HepG2 (cell line): ENCODE results near the gene PTPRM. TPM values are rescaled to one million over a fixed set of nuclear protein-coding genes. Genes with fewer than 3 reads are reported as not detected.

ENCODE experiments used
- ATAC-seq: fragments of 200-7000 bp; cut with Tn5 transposase; 3 replicates; pipeline ENCODE4 v1.9.1; 2020; ENCODE audit warnings: mild to moderate bottlenecking, moderate library complexity
- BruUV-seq: library from RNA; stranded (reverse); fragments of 400-500 nt; replicated peaks from 2 replicates; lab custom pipeline; 2021; lab: Mats Ljungman, UMichigan
- CTCF ChIA-PET: fragments of 300-600 bp; formaldehyde crosslinking; extraction: SDS; loops from one replicate; lab custom pipeline; 2021; ENCODE audit warnings: low total read pairs, inconsistent platforms, low intra/inter-chr PET ratio; lab: Yijun Ruan, JAX
- POLR2A ChIA-PET: fragments of 350-600 bp; sonication (Branson Sonifier 250); formaldehyde crosslinking; loops from one replicate; lab custom pipeline; 2020; ENCODE audit warnings: antibody characterized with exemption, inconsistent platforms; lab: Yijun Ruan, JAX
- DNase-seq: peaks from one replicate; pipeline ENCODE4 v3.0.0-alpha.2; 2015; ENCODE audit warnings: low spot score
- FAIRE-seq: peaks from 3 replicates; lab custom pipeline; 2011; peaks lifted over from hg19 to GRCh38; lab: Jason Lieb, UNC
- H2AFZ ChIP-seq: one replicate; pipeline ENCODE4 v1.6.1; 2011; ENCODE audit warnings: low read length, inconsistent platforms
- H3K27ac ChIP-seq: fragments of 300-600 bp; 3 replicates; pipeline ENCODE4 v1.8.0; 2011; ENCODE audit warnings: mixed run types, mild to moderate bottlenecking, mixed read lengths, low read length, inconsistent platforms; ENCODE audit not compliant: insufficient read depth; ENCODE audit errors: extremely low read length
- H3K27me3 ChIP-seq, 2 experiments: fragments of 200-600 bp in 1 of 2; 2 replicates in 1 of 2; 3 replicates in 1 of 2; pipeline versions ENCODE4 v1.6.0 to v1.8.0; 2011; ENCODE audit warnings: low read length in 2 of 2, mild to moderate bottlenecking in 2 of 2, moderate library complexity in 2 of 2, inconsistent platforms in 1 of 2; ENCODE audit not compliant: insufficient read depth in 2 of 2, control insufficient read depth in 1 of 2
- H3K36me3 ChIP-seq, 2 experiments: fragments of 200-600 bp in 1 of 2; replicated peaks in 1 of 2; 2 replicates in 1 of 2; 3 replicates in 1 of 2; pipeline versions ENCODE4 v1.5.1 to v1.8.0; 2011; ENCODE audit warnings: low read length in 2 of 2, inconsistent platforms in 1 of 2; ENCODE audit not compliant: insufficient read depth in 2 of 2, control insufficient read depth in 1 of 2
- H3K4me1 ChIP-seq: 2 replicates; pipeline ENCODE4 v1.5.1; 2012; ENCODE audit warnings: low read length, inconsistent platforms; ENCODE audit not compliant: insufficient read depth
- H3K4me2 ChIP-seq: 2 replicates; pipeline ENCODE4 v1.6.0; 2011; ENCODE audit warnings: low read depth, low read length, inconsistent platforms
- H3K4me3 ChIP-seq, 3 experiments: fragments of 200-600 bp in 1 of 3; sonication (generic), shearing (Covaris generic) in 1 of 3; replicated peaks in 1 of 3; 2 replicates each; pipeline ENCODE4 v1.5.1; 2011 to 2016; ENCODE audit warnings: low read length in 3 of 3, inconsistent platforms in 2 of 3, low read depth in 2 of 3, mild to moderate bottlenecking in 2 of 3, control low read depth in 1 of 3, mixed read lengths in 1 of 3; ENCODE audit not compliant: insufficient read depth in 1 of 3
- H3K79me2 ChIP-seq: one replicate; pipeline ENCODE4 v1.6.1; 2011; ENCODE audit warnings: low read length, inconsistent platforms; ENCODE audit not compliant: insufficient read depth
- H3K9ac ChIP-seq: 2 replicates; pipeline ENCODE4 v1.6.0; 2011; ENCODE audit warnings: mild to moderate bottlenecking, low read depth, low read length, inconsistent platforms; ENCODE audit not compliant: insufficient read depth
- H3K9me3 ChIP-seq: 2 replicates; pipeline ENCODE4 v1.5.1; 2012; ENCODE audit warnings: mild to moderate bottlenecking, low read length
- H4K20me1 ChIP-seq: 2 replicates; pipeline ENCODE4 v1.6.0; 2011; ENCODE audit warnings: inconsistent platforms, mild to moderate bottlenecking, low read length, moderate library complexity; ENCODE audit not compliant: insufficient read depth
- JUN ChIP-seq: sonication (generic); formaldehyde crosslinking; IDR thresholded peaks from 2 replicates; pipeline ENCODE4 v1.4.0; 2020; ENCODE audit warnings: mild to moderate bottlenecking, missing genetic modification reagents
- NR2F2 ChIP-seq: IDR thresholded peaks from 2 replicates; pipeline ENCODE4 v1.6.1; 2012; ENCODE audit warnings: low read depth, inconsistent platforms, borderline replicate concordance
- PHF20 ChIP-seq: sonication (generic); formaldehyde crosslinking; IDR thresholded peaks from 2 replicates; pipeline ENCODE4 v1.5.0; 2020; ENCODE audit warnings: mild to moderate bottlenecking, missing genetic modification reagents
- ZBTB42 ChIP-seq: sonication (generic); formaldehyde crosslinking; IDR thresholded peaks from 2 replicates; pipeline ENCODE4 v1.5.0; 2020; ENCODE audit warnings: mild to moderate bottlenecking, missing genetic modification reagents
- ZNF678 ChIP-seq: sonication (generic); formaldehyde crosslinking; IDR thresholded peaks from 2 replicates; pipeline ENCODE4 v1.4.0; 2020; ENCODE audit warnings: mild to moderate bottlenecking, missing genetic modification reagents
- ZNF776 ChIP-seq: sonication (generic); formaldehyde crosslinking; IDR thresholded peaks from 2 replicates; pipeline ENCODE4 v1.4.0; 2020; ENCODE audit warnings: mild to moderate bottlenecking, missing genetic modification reagents
- WGBS: methylation state at CpG from one replicate; pipeline ENCODE4 v1.1.6; 2017; ENCODE audit warnings: low lambda C conversion rate; 5-methylcytosine and 5-hydroxymethylcytosine counted together
- in situ Hi-C: cut with HindIII; loops from 2 replicates; pipeline ENCODE4 v1.10.0; 2017; ENCODE audit warnings: low pct_unique_long_range_greater_than_20kb; ENCODE audit not compliant: extremely low pct_ligation_motif_present
- intact Hi-C: fragments of 100-400 bp; cut with micrococcal nuclease; formaldehyde crosslinking; loops from one replicate; pipeline ENCODE4 v1.10.0; 2022; ENCODE audit not compliant: unreplicated experiment
- polyA plus RNA-seq, 8 experiments: library from polyadenylated mRNA; depleted of rRNA in 3 of 8; stranded (reverse) in 7 of 8; unstranded in 1 of 8; fragments of >200 nt; fragmentation: Illumina TruSeq in 4 of 8; extraction: Trizol in 4 of 8; gene quantifications; 2 replicates each; pipeline versions ENCODE4 v1.2.1 to v1.2.3, GENCODE V29; 2011 to 2016; ENCODE audit warnings: low read depth in 4 of 8, missing spikeins in 1 of 8, mixed read lengths in 1 of 8; ENCODE audit not compliant: insufficient read depth in 1 of 8
- total RNA-seq, 5 experiments: library from RNA; depleted of rRNA; stranded (reverse); fragments of >200 nt; fragmentation: Illumina TruSeq; extraction: Trizol; gene quantifications; 2 replicates each; pipeline ENCODE4 v1.2.3, GENCODE V29; 2016; ENCODE audit warnings: low read depth in 1 of 5
- TF ChIP-seq, protein P1 (sequence below): sonication (generic); formaldehyde crosslinking; conservative IDR thresholded peaks from 2 replicates; pipeline ENCODE4 v1.8.1; 2023; ENCODE audit warnings: missing genetic modification reagents
- TF ChIP-seq, protein P2 (sequence below): sonication (generic); formaldehyde crosslinking; IDR thresholded peaks from 2 replicates; pipeline ENCODE4 v1.8.0; 2022; ENCODE audit warnings: missing genetic modification reagents, mild to moderate bottlenecking, moderate library complexity, borderline replicate concordance

Gene PTPRM
- total and polyA plus RNA-seq, 2 of the 13 experiments (the other 11 are each of a cell fraction or from before 2014, with no cell fraction given): 12.6 to 108 TPM

DNA sequence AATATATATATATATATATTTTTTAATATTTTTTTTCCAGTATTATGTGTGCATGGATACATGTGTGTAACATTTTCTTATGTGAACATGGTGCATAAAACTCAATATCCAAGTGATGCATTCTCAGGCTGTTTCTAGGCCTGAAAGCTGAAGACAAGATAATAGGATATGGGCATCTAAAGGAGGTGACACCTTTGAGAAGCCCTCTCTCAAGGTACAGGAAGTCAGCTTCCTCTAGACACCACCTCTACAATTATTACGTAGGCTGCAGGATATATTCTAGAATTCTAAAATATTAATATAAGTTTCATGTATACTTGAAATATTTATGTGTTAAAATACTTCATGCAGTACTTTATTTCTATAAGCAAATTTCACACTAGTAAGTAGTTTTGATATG is 327.5 kb downstream of the PTPRM start:
- FAIRE-seq: no peak
- no TSS peak for BruUV-seq
- no peak overlapping the region for H3K4me2 ChIP-seq
- H3K4me3 ChIP-seq: no peak overlapping the region
- no peaks in the 10 kb centered on the region for H4K20me1 ChIP-seq
- H3K36me3 ChIP-seq: peaks cover 0 to 3% of the 10 kb centered on the region in 2 experiments; a peak in 1 of 5 replicates
- intact Hi-C loops: loop anchor here (10.0 kb wide), 1 partner anchor 60 kb away; no protein-coding TSS in a partner anchor
- no peak for DNase-seq
- no peak overlapping the region for H2AFZ ChIP-seq
- no peaks in the 10 kb centered on the region for H3K9me3 ChIP-seq
- H3K27me3 ChIP-seq: no peaks in the 10 kb centered on the region
- H3K79me2 ChIP-seq: no peaks in the 10 kb centered on the region
- no peaks in the 10 kb centered on the region for H3K4me1 ChIP-seq
- no peak overlapping the region for H3K27ac ChIP-seq
- TF ChIP-seq NR2F2 (no peak), ZBTB42 (CRISPR knock-in tag) (no peak), ZNF678 (no peak), ZNF776 (CRISPR knock-in tag) (no peak), JUN (CRISPR knock-in tag) (no peak), PHF20 (CRISPR knock-in tag) (no peak)
- TF ChIP-seq, protein P1, sequence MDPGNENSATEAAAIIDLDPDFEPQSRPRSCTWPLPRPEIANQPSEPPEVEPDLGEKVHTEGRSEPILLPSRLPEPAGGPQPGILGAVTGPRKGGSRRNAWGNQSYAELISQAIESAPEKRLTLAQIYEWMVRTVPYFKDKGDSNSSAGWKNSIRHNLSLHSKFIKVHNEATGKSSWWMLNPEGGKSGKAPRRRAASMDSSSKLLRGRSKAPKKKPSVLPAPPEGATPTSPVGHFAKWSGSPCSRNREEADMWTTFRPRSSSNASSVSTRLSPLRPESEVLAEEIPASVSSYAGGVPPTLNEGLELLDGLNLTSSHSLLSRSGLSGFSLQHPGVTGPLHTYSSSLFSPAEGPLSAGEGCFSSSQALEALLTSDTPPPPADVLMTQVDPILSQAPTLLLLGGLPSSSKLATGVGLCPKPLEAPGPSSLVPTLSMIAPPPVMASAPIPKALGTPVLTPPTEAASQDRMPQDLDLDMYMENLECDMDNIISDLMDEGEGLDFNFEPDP: no peak
- TF ChIP-seq, protein P2, sequence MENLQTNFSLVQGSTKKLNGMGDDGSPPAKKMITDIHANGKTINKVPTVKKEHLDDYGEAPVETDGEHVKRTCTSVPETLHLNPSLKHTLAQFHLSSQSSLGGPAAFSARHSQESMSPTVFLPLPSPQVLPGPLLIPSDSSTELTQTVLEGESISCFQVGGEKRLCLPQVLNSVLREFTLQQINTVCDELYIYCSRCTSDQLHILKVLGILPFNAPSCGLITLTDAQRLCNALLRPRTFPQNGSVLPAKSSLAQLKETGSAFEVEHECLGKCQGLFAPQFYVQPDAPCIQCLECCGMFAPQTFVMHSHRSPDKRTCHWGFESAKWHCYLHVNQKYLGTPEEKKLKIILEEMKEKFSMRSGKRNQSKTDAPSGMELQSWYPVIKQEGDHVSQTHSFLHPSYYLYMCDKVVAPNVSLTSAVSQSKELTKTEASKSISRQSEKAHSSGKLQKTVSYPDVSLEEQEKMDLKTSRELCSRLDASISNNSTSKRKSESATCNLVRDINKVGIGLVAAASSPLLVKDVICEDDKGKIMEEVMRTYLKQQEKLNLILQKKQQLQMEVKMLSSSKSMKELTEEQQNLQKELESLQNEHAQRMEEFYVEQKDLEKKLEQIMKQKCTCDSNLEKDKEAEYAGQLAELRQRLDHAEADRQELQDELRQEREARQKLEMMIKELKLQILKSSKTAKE (CRISPR knock-in tag): no peak
- no peak overlapping the region for H3K9ac ChIP-seq
- ChIA-PET POLR2A (no interaction called here), CTCF (no interaction called here)
- in situ Hi-C loops: no loop called here
- 97% methylated on average over 1 of the region's 1 CpG for WGBS
- ATAC-seq: no peak
